H9 (cell line): ENCODE data around the gene OR2J2. TPM values are rescaled to one million over a fixed set of nuclear protein-coding genes. Genes with fewer than 3 reads are reported as not detected.
"Not testable (repeated sequence)": the region's sequence is repeated elsewhere in the genome, so short reads cannot be mapped to it uniquely, and the experiment has no call there.

Experiments used
- DNase-seq: peaks from one replicate; pipeline ENCODE4 v3.0.0-alpha.2; 2017
- H2AFZ ChIP-seq: one replicate; pipeline ENCODE4 v1.6.1; 2013; ENCODE audit warnings: mild to moderate bottlenecking, low read length, control low read depth, moderate library complexity
- H2AK5ac ChIP-seq: 2 replicates; pipeline ENCODE4 v1.6.1; 2013; ENCODE audit warnings: low read length, control low read depth, mixed read lengths; ENCODE audit not compliant: insufficient read length
- H2BK120ac ChIP-seq: one replicate; pipeline ENCODE4 v1.6.1; 2013; ENCODE audit warnings: low read depth, mild to moderate bottlenecking, low read length, control low read depth, inconsistent platforms; ENCODE audit not compliant: poor library complexity, severe bottlenecking
- H2BK12ac ChIP-seq: 2 replicates; pipeline ENCODE4 v1.6.1; 2013; ENCODE audit warnings: low read length, control low read depth, mixed read lengths, low read depth; ENCODE audit not compliant: insufficient read length
- H2BK15ac ChIP-seq: 2 replicates; pipeline ENCODE4 v1.6.1; 2013; ENCODE audit warnings: low read depth, low read length, control low read depth
- H2BK20ac ChIP-seq: one replicate; pipeline ENCODE4 v1.6.1; 2013; ENCODE audit warnings: low read depth, mild to moderate bottlenecking, low read length, control low read depth, inconsistent platforms; ENCODE audit not compliant: poor library complexity, severe bottlenecking
- H2BK5ac ChIP-seq: 2 replicates; pipeline ENCODE4 v1.6.1; 2013; ENCODE audit warnings: low read length, control low read depth, mixed read lengths; ENCODE audit not compliant: insufficient read length
- H3K14ac ChIP-seq: 2 replicates; pipeline ENCODE4 v1.6.1; 2013; ENCODE audit warnings: low read length, control low read depth; ENCODE audit not compliant: insufficient read depth
- H3K18ac ChIP-seq: 2 replicates; pipeline ENCODE4 v1.6.1; 2013; ENCODE audit warnings: low read depth, mild to moderate bottlenecking, mixed read lengths, low read length, control low read depth; ENCODE audit not compliant: insufficient read length
- H3K23ac ChIP-seq: 2 replicates; pipeline ENCODE4 v1.6.1; 2013; ENCODE audit warnings: low read length, control low read depth, mixed read lengths, low read depth; ENCODE audit not compliant: insufficient read length
- H3K23me2 ChIP-seq: 2 replicates; pipeline ENCODE4 v1.6.1; 2013; ENCODE audit warnings: low read depth, mild to moderate bottlenecking, mixed read lengths, low read length, control low read depth; ENCODE audit not compliant: insufficient read length, poor library complexity, severe bottlenecking
- H3K27ac ChIP-seq: 2 replicates; pipeline ENCODE4 v1.5.1; 2013; ENCODE audit warnings: low read length, control low read depth, mixed read lengths, low read depth; ENCODE audit not compliant: insufficient read length
- H3K27me3 ChIP-seq: 2 replicates; pipeline ENCODE4 v1.6.1; 2013; ENCODE audit warnings: low read length, control low read depth, inconsistent platforms; ENCODE audit not compliant: insufficient read depth
- H3K4ac ChIP-seq: 2 replicates; pipeline ENCODE4 v1.6.1; 2013; ENCODE audit warnings: low read depth, mild to moderate bottlenecking, control low read depth, inconsistent platforms, low read length, moderate library complexity
- H3K4me1 ChIP-seq: 2 replicates; pipeline ENCODE4 v1.6.1; 2013; ENCODE audit warnings: low read length, control low read depth, inconsistent platforms; ENCODE audit not compliant: insufficient read depth
- H3K4me2 ChIP-seq: 2 replicates; pipeline ENCODE4 v1.6.1; 2013; ENCODE audit warnings: low read length, control low read depth, mixed read lengths; ENCODE audit not compliant: insufficient read length, insufficient read depth
- H3K56ac ChIP-seq: 2 replicates; pipeline ENCODE4 v1.6.1; 2013; ENCODE audit warnings: low read depth, mild to moderate bottlenecking, mixed read lengths, low read length, control low read depth; ENCODE audit not compliant: insufficient read length
- H3K79me1 ChIP-seq: 2 replicates; pipeline ENCODE4 v1.6.1; 2013; ENCODE audit warnings: low read depth, mild to moderate bottlenecking, moderate library complexity, low read length, control low read depth, inconsistent platforms; ENCODE audit not compliant: insufficient read depth, poor library complexity, severe bottlenecking
- H3K79me2 ChIP-seq: 2 replicates; pipeline ENCODE4 v1.6.1; 2013; ENCODE audit warnings: low read length, control low read depth, inconsistent platforms; ENCODE audit not compliant: insufficient read depth
- H3K9ac ChIP-seq: 2 replicates; pipeline ENCODE4 v1.6.1; 2013; ENCODE audit warnings: low read length, control low read depth, mixed read lengths; ENCODE audit not compliant: insufficient read length; ENCODE audit errors: extremely low read depth
- H3K9me3 ChIP-seq: one replicate; pipeline ENCODE4 v1.6.1; 2013; ENCODE audit warnings: low read depth, low read length, inconsistent platforms; ENCODE audit not compliant: control insufficient read depth
- H3T11ph ChIP-seq: one replicate; pipeline ENCODE4 v1.6.1; 2013; ENCODE audit warnings: mild to moderate bottlenecking, low read length, control low read depth, inconsistent platforms
- H4K20me1 ChIP-seq: one replicate; pipeline ENCODE4 v1.6.1; 2013; ENCODE audit not compliant: control insufficient read depth, insufficient read length, insufficient read depth
- H4K5ac ChIP-seq: 2 replicates; pipeline ENCODE4 v1.6.1; 2013; ENCODE audit warnings: low read depth, mild to moderate bottlenecking, mixed read lengths, low read length, control low read depth; ENCODE audit not compliant: insufficient read length
- H4K8ac ChIP-seq: replicated peaks from 2 replicates; pipeline ENCODE4 v1.6.1; 2013; ENCODE audit warnings: low read length, control low read depth, mixed read lengths, low read depth; ENCODE audit not compliant: insufficient read length
- H4K91ac ChIP-seq: 2 replicates; pipeline ENCODE4 v1.6.1; 2013; ENCODE audit warnings: low read depth, mild to moderate bottlenecking, moderate library complexity, mixed read lengths, low read length, control low read depth; ENCODE audit not compliant: insufficient read length
- H3K27ac Mint-ChIP-seq, 3 experiments: 2 replicates in 2 of 3; 3 replicates in 1 of 3; pipeline ENCODE4 v1.8.0; 2020 to 2021; ENCODE audit warnings: mixed read lengths in 3 of 3, mild to moderate bottlenecking in 1 of 3, moderate library complexity in 1 of 3
- H3K27me3 Mint-ChIP-seq: 2 replicates; pipeline ENCODE4 v1.8.0; 2021; ENCODE audit warnings: low read depth, mild to moderate bottlenecking, moderate library complexity, mixed read lengths
- H3K36me3 Mint-ChIP-seq, 3 experiments: 2 replicates in 2 of 3; 3 replicates in 1 of 3; pipeline ENCODE4 v1.8.0; 2020 to 2021; ENCODE audit warnings: low read depth in 3 of 3, mixed read lengths in 3 of 3; ENCODE audit not compliant: insufficient read depth in 1 of 3
- H3K4me1 Mint-ChIP-seq, 2 experiments: 2 replicates each; pipeline ENCODE4 v1.8.0; 2020; ENCODE audit warnings: mixed read lengths in 2 of 2
- H3K4me3 Mint-ChIP-seq, 2 experiments: 2 replicates in 1 of 2; 3 replicates in 1 of 2; pipeline ENCODE4 v1.8.0; 2020 to 2021; ENCODE audit warnings: mild to moderate bottlenecking in 2 of 2, mixed read lengths in 2 of 2, moderate library complexity in 1 of 2
- H3K9me3 Mint-ChIP-seq, 2 experiments: 2 replicates in 1 of 2; 3 replicates in 1 of 2; pipeline ENCODE4 v1.8.0; 2020; ENCODE audit warnings: mild to moderate bottlenecking in 2 of 2, mixed read lengths in 2 of 2, moderate library complexity in 1 of 2
- WGBS: extraction: QIAGEN DNeasy Blood & Tissue Kit; methylation state at CpG from one replicate; pipeline ENCODE4 v1.1.7; 2013; ENCODE audit warnings: missing lambda C conversion rate, low lambda C conversion rate, mixed read lengths; ENCODE audit not compliant: insufficient read length; ENCODE audit errors: extremely low coverage; 5-methylcytosine and 5-hydroxymethylcytosine counted together
- total RNA-seq: library from RNA; stranded (reverse); gene quantifications from 2 replicates; pipeline ENCODE4 v1.2.1, GENCODE V29; 2021
- TF ChIP-seq, protein P1 (sequence below): fragments of 200-600 bp; sonication (generic); conservative IDR thresholded peaks from 3 replicates; pipeline ENCODE4 v1.8.0; 2021; ENCODE audit warnings: antibody characterized with exemption, mild to moderate bottlenecking

Gene OR2J2
- total RNA-seq, 1 experiment from 2014 or later, result not detected

GRCh38 chr6:29183594-29183993 is 12.9 kb downstream of the OR2J2 start:
- no peaks in the 10 kb centered on the region for H3K4me1 Mint-ChIP-seq
- Histone ChIP-seq H4K20me1 (no peaks in the 10 kb centered on the region), H3K27me3 (no peaks in the 10 kb centered on the region), H4K91ac (no peak overlapping the region), H3K9ac (no peak overlapping the region), H3K27ac (no peak overlapping the region), H3K23me2 (no peaks in the 10 kb centered on the region), H4K5ac (no peak overlapping the region), H3K9me3 (no peaks in the 10 kb centered on the region), H2BK12ac (no peak overlapping the region), H3K4ac (no peak overlapping the region), H3K4me1 (no peaks in the 10 kb centered on the region), H3K4me2 (no peak overlapping the region), H2AK5ac (no peak overlapping the region), H4K8ac (no peak overlapping the region), H3K23ac (no peak overlapping the region), H3K56ac (no peak overlapping the region), H2BK120ac (no peak overlapping the region), H3K14ac (no peak overlapping the region), H2BK5ac (no peak overlapping the region), H3K79me1 (no peaks in the 10 kb centered on the region), H3K18ac (no peak overlapping the region), H2BK20ac (no peak overlapping the region), H2BK15ac (no peak overlapping the region), H3T11ph (no peak overlapping the region), H2AFZ (no peak overlapping the region), H3K79me2 (no peaks in the 10 kb centered on the region)
- DNase-seq, result no peak
- H3K36me3 Mint-ChIP-seq, result peaks cover 0 to 9% (median 0%) of the 10 kb centered on the region in 3 experiments; a peak in 2 of 7 replicates
- TF ChIP-seq, protein P1, sequence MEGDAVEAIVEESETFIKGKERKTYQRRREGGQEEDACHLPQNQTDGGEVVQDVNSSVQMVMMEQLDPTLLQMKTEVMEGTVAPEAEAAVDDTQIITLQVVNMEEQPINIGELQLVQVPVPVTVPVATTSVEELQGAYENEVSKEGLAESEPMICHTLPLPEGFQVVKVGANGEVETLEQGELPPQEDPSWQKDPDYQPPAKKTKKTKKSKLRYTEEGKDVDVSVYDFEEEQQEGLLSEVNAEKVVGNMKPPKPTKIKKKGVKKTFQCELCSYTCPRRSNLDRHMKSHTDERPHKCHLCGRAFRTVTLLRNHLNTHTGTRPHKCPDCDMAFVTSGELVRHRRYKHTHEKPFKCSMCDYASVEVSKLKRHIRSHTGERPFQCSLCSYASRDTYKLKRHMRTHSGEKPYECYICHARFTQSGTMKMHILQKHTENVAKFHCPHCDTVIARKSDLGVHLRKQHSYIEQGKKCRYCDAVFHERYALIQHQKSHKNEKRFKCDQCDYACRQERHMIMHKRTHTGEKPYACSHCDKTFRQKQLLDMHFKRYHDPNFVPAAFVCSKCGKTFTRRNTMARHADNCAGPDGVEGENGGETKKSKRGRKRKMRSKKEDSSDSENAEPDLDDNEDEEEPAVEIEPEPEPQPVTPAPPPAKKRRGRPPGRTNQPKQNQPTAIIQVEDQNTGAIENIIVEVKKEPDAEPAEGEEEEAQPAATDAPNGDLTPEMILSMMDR, result no peak
- H3K27ac Mint-ChIP-seq, result no peak overlapping the region
- peaks cover 9% of the 10 kb centered on the region for H3K27me3 Mint-ChIP-seq
- no CpG with 5 or more reads among the region's 1 CpG for WGBS
- H3K4me3 Mint-ChIP-seq, result no peak overlapping the region
- peaks cover 17% of the 10 kb centered on the region in 2 experiments for H3K9me3 Mint-ChIP-seq

- not testable (repeated sequence) for H3K4ac ChIP-seq, DNase-seq, H4K91ac ChIP-seq, H2AK5ac ChIP-seq, H2BK15ac ChIP-seq, H4K8ac ChIP-seq, H3K9me3 ChIP-seq, H3K14ac ChIP-seq, H4K20me1 ChIP-seq, H3T11ph ChIP-seq, H3K18ac ChIP-seq, H4K5ac ChIP-seq, H3K4me1 ChIP-seq, H3K4me1 Mint-ChIP-seq, H3K27me3 ChIP-seq, H3K27ac ChIP-seq, H3K9ac ChIP-seq, H3K27ac Mint-ChIP-seq, H3K4me2 ChIP-seq, H3K4me3 Mint-ChIP-seq, H3K23me2 ChIP-seq, H2BK12ac ChIP-seq, H2BK120ac ChIP-seq, H2AFZ ChIP-seq, H2BK20ac ChIP-seq, H3K56ac ChIP-seq, H3K27me3 Mint-ChIP-seq, H3K79me2 ChIP-seq, H3K23ac ChIP-seq, H2BK5ac ChIP-seq, H3K79me1 ChIP-seq
- WGBS, result no CpG with 5 or more reads among the region's 1 CpG
- Mint-ChIP-seq H3K36me3 (peaks cover 0 to 23% (median 4%) of the 10 kb centered on the region in 3 experiments; a peak in 5 of 7 replicates), H3K9me3 (peaks cover 31 to 37% of the 10 kb centered on the region in 2 experiments)
Measured at GRCh38 chr6:29188659-29189058, 18.0 kb downstream of the OR2J2 start.
